DMS79 treated with DMSO at 0.1 percent for 48 hours (cell line): ENCODE data around the gene CAP2.

Experiments
- DNase-seq: peaks from one replicate; lab custom pipeline; 2025; lab: John Stamatoyannopoulos, UW

Gene CAP2

DNA sequence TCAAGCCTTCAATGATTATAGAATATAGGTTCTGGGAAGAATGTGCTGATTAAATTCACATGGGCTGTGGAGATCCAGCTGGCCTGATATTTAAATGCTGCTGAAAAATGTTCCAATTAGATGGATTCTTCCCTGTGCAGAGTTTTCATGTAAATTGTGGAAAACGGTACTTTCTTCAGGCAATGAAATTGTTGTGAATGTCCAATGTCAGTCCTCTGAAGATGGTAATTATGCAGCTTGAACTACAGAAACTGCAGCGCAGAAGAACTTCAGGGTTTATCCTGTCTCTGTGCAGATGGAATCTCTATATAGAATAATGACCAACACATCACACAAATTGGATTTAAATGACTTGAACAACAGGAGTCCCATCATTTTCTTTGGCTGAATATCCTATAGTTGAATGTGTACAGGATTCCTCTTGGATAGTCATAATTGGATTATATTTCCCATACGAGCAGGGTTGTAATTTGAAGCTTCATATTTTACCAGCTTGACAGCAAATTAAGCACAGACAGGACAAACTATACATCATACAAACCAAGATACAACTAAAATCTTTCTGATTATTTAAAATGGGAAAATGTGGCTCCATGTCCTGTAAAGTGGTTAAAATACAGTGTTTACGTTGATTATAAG lies 82.3 kb downstream of the CAP2 start:
- no peak for DNase-seq

DNA sequence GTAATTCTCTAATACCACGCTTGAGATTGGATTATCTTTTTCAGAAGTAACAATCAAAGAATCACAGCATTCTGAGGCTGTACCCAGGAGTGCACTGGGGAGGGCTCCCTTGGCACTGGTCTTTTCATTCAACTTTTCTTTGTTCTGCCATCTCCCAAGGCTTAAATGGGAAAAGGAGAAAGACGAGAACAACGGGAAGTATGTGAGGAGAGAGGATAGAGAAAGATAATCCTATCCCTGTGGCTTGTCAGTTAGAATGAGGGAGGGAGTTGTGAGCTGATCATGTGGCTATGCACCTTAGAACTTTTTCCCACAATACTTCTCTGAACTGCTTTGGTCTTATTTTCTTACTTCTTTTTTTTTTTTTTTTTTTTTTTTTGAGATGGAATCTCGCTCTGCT lies 83.1 kb downstream of the CAP2 start:
- no peak for DNase-seq

DNA sequence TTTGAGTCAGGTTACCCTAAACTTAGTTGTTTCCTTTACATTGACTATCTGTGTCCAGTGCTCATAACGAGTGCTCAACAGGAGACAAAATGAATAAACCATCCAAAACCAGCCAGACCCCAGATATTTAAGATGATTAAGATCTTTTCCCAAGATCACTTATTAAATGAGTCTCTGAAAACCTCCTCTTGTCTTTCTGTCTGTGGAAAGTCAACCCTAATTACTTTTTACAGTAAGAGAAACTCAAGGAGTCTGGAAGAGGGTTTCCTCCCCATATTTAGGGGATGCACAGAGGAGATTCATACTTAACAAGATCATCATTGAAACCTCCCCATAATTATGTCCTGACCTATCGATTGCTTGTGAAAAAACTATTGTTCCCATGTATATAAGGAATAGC lies 84.0 kb downstream of the CAP2 start:
- DNase-seq = no peak

DNA sequence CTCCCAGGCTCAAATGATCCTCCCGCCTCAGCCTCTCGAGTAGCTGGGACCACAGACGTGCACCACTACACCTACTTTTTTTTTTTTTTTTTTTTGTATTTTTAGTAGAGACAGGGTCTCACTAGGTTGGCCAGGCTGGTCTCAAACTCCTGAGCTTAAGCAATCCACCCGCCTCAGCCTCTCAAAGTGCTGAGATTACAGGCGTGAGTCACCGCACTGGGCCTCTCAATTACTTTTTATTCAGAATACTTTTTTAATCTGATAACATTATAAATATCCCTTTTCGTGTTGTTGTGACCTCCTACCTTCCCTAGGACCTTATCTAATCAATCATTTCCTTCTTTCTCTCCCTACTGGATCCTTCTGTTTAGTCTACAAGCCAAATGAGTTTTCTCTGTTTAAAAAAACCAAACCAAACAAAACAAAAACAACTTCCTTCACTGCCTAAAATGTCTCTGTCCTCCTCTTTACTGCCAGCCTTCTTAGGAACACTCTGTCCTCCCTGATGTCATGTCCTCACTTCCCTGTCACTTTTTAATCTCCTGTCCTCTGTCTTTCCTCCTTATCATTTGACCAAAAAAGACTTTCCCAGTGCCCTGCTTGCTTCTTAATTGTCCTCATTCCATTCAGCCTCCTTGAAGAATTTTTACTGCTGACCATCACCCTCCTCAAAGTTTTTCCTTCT lies 85.0 kb downstream of the CAP2 start:
- DNase-seq = no peak

DNA sequence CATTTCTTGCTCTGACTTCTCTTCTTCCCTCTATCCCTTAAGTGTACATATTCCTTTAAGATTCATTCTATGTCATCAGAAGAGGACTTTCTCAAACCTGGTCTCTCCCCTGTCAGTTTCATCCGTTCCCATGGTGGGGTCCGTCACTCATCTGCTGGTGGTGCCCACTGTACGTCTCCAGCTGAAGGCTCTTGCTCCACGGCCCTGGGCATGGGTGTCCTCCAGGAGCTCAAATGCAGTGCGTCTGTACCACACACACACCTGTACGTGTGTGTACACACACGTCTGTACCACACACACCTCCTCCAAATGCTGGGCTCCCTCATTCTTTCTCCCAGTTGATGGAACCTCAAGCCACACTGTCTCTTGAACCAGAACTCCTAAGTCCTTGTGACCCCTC lies 85.6 kb downstream of the CAP2 start:
- no peak for DNase-seq

DNA sequence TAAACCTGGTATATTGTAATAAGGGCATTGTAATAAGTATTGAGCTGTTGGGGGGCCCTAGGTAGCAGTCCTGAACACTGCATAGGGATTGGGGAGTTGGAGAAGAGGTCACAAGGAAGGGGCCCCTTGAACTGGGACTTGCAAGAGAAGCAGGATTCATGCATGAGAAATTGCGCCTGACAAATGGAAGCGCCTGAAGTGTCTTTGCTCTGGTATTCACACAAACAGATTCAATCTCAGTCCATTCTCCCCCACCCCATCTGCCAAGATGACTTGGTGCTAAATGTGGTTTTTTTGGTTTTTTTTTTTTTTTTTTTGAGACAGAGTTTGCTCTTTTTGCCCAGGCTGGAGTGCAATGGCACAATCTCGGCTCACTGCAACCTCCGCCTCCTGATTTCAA lies 87.1 kb downstream of the CAP2 start:
- no peak for DNase-seq

DNA sequence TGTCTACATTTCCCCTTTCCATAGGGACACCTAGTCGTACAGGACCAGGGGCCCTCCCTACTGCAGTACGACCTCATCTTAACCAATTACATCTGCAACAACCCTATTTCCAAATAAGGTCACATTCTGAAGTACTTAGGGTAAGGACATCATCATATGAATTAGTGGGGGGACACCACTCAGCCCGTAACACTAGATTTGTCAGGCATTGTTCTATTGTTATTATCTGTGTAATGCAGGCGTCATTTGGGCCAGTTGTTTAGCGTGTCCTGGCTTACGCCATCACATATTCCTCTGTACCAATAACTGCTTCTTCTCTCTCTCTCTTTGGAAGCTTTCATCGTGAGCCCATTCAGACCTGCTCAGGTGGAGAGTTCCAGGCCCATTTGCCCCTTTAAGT lies 89.3 kb downstream of the CAP2 start:
- no peak for DNase-seq

DNA sequence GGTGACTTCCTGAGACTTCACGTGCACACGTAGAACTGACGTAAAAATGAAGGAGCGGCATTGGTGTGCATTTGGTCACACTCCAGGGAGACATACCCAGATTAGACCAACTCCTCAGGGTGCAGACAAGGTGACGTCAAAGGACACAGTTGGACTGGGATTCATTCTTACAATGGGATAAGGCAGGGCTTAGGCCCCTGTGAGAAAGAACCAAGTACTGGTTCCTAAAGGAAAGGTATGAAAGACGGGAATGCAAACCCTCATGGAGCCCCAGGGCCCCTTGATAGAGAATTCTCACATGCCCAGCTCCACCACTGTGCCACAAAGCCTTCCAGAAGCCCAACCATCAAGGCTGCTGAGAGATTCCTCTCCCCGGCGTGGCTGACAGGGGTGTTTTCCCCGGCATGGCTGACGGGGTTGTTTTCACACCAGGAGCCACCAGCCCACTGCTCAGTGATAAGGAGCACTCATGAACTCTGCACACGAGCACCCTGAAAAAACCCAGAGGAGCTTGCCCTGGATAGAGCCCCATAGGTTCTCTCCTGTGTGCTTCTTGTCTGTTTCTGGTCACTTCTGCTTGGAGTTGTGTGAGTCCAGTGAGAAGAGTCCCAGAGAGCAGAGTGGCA lies 90.1 kb downstream of the CAP2 start:
- no peak for DNase-seq

DNA sequence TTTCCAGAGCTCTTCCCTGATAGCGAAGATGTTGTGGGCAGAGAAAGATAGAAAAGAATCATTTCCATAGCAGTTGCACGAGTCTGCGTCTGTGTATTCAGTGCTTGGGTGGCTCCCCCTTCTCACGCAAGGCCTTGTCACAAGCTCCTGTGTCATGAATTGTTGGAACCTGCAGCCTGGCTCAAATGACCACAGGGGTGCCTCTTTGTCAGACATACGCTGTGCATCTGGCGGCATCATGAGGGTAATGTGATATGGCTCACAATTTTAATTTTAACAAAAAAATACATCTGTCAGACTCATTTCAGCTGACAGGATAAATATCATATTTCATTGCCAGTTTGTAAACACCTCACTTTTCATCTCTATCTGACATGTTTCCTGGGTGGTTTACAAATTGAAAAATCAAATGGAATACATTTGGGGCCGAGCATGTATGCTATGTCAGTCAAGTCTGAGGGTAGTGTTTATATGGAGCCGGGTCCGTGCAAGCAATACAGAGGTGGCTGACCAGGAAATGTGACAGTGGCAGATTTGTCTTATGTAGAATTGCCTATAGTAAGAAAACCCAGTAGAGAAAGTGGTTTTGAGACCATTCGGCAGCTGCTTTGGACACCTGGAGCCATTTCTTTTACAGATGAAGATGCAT lies 90.9 kb downstream of the CAP2 start:
- DNase-seq = no peak

DNA sequence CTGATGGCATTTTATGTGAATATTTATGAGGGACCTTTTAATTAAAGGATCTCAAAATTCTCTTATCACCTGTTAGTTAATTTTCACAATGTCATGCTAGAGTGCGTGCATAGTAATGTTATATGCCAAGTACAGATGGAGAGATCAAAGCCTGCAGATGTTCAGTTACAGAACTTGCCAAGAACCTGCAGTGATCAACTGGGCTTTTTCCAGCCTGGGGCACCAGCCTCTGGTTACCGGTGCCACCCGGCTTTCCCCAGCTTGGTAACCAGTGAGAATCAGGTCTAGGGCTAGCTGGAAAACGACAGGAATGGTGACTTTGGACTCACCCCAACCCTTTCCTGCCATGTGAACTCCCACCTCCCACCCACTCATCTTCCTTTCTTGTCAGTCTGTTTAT lies 91.8 kb downstream of the CAP2 start:
- no peak for DNase-seq

DNA sequence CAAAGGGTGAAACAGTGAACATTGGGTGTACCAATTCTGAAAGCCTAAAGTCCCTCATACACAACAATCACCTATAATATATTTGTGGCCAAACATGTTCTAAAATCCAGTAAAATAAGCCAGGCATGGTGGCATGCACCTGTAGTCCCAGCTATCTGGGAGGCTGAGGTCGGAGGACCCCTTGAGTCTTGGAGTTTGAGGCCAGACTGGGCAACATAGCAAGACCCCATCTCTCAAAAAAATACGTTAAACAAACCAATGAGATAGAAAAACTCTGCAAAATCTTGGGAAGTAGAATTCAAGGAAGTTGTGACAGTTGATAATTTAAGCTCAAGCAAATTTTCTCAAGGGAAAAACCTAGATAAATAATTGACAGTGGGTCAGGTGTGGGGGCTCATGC lies 92.6 kb downstream of the CAP2 start:
- no peak for DNase-seq

DNA sequence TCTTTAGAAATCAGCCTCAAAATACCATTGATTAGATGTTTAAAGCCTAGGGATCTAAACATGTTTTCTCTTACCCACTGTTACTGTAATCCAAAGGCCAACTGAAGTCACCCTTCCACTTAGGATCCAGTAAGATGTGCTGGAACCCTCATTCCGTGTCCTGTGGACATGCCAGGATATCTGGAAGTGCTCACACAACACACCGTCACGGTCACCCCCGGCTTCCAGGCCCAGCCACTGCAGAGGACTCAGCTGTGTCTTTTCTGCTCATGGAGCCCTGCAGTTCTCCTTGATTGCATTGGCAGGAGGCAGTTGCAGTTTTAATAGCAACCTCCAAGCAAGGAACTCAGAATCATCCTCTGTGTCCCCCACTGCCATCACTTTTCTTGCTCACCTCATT lies 93.3 kb downstream of the CAP2 start:
- no peak for DNase-seq

DNA sequence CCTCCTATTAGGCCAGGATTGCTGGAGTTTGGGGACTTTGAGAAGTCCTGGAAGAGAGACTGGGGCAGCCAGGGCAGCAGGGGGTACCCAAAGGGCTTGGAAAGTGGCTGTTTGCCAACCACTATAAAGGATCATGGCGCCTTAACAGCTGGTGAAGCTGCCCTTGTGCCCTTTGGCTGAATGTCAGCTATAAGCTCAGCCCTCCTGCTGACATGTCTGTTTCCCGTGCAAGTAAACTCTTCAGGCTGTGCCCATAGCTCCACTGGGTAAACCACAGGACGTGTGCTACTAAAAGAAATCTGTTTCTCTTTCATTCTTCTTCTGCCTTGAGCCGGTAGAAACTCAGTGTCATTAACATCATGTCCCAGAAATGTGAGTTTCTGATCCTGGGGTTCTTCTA lies 97.3 kb downstream of the CAP2 start:
- DNase-seq = no peak

DNA sequence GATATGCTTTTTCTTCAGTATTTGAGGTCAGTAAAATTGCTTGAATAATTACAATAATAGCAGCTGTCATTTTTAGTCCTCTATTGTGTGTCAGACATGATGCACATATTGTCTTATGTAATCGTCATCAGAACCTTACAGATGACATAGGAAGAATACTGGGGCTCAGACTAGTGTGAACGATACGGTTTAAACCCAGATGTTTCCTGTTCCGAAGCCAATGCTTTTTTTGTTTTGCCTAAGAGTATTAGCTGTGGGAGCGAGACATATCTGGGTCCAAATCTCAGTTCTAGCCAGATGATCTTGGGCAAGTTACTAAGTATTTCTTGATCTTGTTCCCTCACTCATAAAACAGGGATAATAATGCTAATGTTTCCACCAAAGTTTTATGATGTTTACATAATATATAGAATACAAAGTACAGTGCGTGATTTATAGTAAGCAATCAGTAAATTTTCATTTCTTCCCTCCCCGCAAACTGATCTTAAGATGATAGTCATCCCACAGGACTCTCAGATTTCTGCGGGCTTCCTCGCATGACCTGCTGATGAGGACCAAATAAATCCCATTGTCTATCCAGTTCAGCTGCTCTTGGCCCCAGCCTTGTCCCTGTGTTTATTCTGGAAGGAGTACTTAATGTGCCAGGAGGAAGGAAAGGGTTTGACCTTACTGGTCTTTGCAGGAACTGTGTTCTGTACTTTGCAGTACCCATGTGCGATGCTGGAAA lies 98.2 kb downstream of the CAP2 start:
- no peak for DNase-seq

DNA sequence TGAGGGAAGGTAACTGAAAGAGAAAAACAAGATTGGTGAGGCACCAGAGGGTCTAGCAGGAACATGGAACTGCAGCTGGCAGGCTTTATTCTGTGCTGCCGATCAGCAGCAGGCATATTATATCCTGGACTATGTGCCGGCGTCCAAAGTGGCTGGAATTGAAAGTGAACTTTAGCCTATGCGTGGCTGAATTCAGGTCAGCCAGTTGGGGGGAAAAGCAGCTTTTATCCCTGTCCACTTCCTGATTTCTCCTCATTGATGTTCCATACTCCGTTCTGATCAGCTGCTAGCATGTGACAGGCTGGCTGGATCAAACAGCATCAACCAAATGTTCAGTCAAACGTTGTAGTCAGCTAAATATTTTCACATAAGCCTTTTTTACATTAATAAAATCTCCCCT lies 99.0 kb downstream of the CAP2 start:
- no peak for DNase-seq

DNA sequence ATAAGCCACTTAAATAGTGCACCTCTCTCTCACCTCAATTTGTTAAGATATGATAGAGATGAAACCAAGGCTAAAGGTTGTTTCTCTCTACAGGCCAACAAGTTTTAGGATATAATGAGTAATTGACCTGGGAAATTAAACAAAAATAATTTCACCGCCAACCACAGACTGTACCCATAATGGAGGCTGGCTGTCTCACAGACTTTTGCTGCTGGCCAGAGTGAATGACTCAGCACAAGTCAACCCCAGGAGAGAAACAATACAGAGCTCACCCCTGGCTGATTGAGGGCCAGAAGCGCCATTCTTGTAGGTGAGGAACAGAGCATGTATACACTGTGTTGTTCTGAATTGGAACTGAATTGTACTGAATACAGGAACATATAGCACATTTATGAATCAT lies 99.9 kb downstream of the CAP2 start:
- DNase-seq = no peak

DNA sequence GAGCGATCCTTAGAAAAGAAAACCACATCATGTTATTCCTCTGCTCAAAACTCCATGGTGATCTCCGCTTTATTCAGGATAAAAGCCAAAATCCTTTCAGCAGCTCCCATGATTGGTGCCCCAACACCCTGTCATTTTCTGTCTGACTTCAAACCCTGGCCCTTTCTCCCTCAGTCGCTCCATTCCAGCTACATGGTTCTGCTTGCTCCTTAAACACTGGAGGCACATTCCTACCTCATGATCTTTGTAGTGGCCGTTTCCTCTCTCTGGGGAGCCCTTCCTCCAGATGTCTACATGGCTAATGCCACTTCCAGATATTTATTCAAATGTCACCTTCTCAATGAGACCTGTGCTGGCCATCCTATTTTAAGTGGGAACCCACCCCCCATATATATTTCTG lies 100.8 kb downstream of the CAP2 start:
- DNase-seq = no peak

DNA sequence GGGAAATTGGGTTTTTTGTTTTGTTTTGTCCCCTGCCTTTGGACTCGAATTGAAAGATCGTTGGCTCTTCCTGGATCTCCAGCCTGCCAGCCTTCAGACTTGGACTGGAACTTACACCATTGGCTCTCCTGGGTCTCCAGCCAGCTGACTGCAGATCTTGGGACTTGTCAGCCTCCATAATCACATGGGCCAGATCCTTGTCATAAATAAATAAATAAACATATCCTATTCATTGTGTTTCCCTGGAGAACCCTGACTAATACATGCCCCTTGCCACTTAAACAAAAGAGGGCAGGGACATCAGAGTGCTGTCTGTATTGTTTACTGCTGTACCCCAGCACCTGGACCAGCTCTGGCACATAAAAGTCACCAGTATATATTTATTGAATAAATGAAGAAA lies 101.5 kb downstream of the CAP2 start:
- no peak for DNase-seq

DNA sequence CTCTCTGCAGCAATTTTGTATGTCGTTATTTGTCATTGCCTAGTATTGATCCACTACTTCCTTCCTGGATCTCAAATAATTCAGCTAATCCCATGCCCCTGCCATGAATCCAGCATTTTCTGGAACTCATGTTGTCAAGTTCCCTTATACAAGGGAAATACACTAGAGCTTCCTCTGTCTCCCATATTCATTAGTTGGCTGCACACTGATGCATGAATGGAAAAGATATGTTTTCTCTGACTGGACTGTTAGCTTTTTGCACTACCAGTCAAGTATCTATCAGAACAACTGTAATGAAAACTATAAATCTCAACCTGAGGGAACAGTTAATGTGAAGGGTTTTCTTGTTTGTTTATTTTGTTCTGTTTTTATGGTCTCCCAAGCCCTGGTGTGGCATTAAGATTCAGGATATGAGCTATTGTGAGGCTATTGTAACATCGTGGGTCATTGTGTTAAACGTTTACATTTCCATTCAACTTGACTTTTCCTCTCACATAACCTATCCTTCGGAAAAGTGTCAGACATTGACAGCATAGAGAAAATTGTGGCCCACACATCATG lies 104.2 kb downstream of the CAP2 start:
- no peak for DNase-seq

DNA sequence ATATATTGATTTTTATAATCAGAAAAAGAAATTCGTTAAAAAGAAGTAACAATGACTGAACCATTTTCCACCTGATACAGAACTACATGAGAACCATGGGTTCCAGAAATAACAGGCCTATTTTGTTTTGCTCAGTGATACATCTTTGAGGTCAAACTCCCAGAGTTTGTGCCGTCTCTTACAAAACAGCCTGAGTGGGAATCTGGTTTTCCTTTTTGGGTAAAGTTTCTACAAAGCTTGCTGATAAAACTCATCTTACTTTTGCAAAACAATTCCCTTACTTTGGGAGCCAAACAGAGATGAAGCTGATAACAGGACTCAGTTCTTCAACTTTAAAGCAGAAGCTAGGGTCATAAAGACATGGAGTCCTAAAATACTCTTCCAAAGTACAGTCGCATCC lies 108.0 kb downstream of the CAP2 start:
- DNase-seq = no peak

DNA sequence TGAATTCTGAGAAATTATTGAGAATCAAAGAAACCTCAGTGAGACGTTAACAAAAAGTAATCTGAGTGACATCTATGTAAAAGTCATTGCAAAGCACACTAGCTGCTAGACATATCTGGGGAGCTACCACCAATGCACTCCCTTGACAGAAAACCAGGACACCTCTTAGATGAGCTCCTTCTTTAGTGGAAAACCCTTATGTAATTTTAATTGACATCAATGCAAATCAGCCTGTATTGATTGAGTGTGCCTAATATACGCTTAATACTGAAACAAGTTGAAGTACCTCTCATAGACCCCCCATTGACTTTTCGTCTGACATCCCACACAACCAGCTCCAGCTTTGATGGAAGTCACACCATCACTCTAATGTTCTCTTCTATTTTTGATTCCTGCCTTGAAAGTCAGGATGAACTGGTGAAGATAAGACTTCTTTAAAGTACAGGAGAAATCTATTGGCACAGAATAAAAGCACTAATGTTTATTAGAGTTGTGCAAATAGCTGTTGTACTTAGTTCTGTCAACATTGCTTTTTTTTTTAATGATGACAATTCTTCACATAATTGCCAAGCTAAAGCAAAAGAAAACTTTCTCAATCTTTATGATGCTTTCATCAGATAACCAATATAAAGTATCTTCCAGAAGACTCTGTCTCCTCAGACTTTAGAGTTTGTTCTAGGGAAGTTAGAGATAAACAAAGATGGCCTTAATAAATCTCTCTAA lies 108.7 kb downstream of the CAP2 start:
- DNase-seq = no peak

DNA sequence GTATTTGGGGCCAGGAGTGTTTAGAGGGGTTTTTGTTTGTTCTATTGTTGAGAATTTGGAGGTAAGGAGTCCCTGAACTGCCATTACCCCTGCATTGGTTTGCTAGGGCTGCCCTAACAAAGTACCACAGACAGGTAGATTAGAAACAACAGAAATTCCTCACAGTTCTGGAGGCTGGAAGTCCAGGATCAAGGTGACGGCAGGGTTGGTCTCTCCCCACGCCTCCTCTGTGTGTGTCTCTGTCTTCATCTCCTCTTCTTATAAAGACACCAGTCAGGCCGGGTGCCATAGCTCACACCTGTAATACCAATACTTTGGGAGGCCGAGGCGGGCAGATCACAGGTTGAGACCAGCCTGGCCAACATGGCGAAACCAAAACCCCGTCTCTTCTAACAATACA lies 109.7 kb downstream of the CAP2 start:
- DNase-seq = no peak
